GM13977 (cell line): Measurements from ENCODE around the gene INTS1.

Source experiments
- DNase-seq: peaks from one replicate; pipeline ENCODE4 v3.0.0; 2012; ENCODE audit warnings: low spot score
- in situ Hi-C: fragments of 300-500 bp; cut with MboI; formaldehyde crosslinking; loops from one replicate; pipeline ENCODE4 v1.12.0; 2022; ENCODE audit warnings: low sequenced_read_pairs, low pct_unique_long_range_greater_than_20kb, mixed read lengths, inconsistent platforms; ENCODE audit not compliant: unreplicated experiment
- TF ChIP-seq, protein P1 (sequence below): IDR thresholded peaks from 2 replicates; pipeline ENCODE4 v1.5.1; 2012; ENCODE audit warnings: mild to moderate bottlenecking, control low read depth; ENCODE audit not compliant: insufficient read depth; ENCODE audit errors: extremely low read depth, missing control alignments

The INTS1 gene

DNA sequence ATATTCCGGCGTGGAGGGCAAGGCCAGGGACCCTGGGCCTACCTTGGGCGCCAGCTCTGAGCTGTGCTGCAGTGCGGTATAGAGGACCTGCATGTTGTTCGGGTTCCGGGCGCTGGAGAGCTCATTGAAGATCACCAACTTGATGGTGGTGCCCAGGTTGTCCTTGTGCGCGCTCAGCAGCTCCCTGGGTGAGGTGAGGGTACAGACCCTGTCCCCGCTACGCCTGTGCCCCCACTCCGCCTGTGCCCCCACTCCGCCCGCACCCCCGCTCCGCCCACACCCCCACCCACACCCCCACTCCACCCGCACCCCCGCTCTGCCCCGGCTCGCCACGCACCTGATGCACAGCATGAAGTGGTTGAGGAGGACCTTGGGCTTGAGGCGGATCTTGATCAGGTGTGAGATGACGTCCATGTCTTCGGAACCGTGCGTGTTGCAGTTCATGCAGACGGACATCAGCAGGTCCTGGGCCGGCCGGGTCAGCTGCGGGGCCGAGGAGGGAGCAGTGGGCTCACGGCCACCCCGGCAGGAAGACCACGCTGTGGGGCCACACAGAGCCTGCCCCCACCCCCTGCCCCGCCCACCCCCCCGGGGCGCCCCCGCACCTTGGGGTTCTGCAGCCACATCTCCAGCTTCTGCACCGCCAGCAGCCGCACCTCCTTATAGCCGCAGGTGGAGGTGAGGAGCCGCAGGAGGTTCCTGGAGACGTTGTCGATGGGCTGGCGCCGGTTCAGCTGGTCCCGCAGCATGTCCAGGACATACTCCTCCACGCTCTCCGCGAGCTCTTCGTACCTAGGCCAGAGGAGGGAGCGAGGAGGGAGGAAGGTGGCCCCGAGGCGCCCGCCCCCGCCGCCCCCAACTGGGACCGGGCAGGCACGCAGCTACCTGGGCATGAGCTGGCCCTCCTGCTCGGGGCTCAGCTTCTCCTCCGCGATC, 5.6 kb downstream of the INTS1 start:
- TF ChIP-seq, protein P1, sequence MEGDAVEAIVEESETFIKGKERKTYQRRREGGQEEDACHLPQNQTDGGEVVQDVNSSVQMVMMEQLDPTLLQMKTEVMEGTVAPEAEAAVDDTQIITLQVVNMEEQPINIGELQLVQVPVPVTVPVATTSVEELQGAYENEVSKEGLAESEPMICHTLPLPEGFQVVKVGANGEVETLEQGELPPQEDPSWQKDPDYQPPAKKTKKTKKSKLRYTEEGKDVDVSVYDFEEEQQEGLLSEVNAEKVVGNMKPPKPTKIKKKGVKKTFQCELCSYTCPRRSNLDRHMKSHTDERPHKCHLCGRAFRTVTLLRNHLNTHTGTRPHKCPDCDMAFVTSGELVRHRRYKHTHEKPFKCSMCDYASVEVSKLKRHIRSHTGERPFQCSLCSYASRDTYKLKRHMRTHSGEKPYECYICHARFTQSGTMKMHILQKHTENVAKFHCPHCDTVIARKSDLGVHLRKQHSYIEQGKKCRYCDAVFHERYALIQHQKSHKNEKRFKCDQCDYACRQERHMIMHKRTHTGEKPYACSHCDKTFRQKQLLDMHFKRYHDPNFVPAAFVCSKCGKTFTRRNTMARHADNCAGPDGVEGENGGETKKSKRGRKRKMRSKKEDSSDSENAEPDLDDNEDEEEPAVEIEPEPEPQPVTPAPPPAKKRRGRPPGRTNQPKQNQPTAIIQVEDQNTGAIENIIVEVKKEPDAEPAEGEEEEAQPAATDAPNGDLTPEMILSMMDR = no peak
- in situ Hi-C loops = no loop called here
- DNase-seq = no peak

DNA sequence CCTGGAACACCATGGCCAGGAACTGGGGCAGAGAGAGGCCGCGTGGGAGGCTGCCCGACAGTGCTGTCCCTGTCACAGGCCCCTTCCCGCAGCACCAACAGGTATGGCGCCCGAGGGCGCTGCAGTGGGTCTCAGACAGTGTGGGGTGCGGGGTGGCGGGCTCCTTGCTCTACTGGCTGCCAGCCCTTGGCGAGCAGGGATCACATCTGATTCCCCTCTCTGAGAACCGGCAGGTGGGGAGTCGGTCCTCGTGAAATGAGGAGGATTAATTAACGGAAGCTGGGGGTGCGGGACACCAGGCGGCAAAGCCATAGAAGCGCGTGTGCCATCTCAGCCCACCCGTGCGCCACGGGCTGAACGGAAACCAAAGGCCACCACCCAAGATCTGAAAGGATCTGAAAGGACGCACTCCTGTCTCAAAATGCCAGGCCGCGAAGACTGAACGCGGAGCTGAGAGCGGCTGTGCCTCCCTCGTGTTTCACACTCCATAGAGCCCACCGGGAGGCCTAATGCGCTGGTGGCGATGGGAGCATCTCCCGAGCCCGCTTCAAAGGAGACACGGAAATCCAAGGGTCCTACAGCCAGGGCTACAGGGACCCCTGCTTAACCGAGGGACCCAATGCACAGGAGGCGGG, 6.8 kb downstream of the INTS1 start:
- in situ Hi-C loops = no loop called here
- DNase-seq = no peak
- TF ChIP-seq, protein P1 = no peak

DNA sequence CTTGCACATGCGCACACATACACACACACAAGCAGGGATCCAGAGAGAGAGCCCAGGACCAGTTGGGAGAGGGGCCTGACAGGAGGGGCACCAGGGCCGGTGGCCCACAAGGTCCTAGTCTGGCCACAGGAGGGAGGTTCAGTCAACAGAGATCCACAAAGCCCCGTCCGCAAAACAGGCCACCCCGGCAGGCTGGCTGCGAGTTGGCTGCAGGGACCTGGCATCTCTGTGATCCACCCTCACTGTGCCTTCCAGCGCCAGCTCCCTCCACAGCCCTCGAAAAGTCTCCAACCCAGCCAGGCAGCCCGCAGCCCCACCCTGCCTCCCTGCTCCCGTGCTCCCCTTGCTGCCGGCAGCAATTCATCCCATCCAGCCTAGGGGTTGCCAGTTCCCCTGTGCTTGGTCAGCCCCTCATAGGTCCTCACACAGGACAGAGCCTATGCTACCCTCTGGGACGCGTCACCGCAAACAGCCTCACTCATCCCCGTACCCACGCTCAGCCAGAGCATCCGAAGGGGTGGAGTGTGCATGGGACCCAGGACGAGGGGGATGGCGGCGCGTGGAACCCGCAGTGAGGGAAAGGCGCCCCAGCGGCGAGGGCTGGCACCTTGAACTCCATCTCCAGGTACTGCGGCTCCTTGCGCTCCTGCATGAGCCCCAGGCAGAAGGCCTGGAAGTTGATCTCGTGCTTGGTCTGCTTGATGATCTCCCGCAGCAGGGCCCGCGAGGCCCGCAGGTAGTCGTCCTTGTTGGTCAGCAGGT, 7.5 kb downstream of the INTS1 start:
- no peak for DNase-seq
- TF ChIP-seq, protein P1 = no peak
- in situ Hi-C loops = no loop called here

DNA sequence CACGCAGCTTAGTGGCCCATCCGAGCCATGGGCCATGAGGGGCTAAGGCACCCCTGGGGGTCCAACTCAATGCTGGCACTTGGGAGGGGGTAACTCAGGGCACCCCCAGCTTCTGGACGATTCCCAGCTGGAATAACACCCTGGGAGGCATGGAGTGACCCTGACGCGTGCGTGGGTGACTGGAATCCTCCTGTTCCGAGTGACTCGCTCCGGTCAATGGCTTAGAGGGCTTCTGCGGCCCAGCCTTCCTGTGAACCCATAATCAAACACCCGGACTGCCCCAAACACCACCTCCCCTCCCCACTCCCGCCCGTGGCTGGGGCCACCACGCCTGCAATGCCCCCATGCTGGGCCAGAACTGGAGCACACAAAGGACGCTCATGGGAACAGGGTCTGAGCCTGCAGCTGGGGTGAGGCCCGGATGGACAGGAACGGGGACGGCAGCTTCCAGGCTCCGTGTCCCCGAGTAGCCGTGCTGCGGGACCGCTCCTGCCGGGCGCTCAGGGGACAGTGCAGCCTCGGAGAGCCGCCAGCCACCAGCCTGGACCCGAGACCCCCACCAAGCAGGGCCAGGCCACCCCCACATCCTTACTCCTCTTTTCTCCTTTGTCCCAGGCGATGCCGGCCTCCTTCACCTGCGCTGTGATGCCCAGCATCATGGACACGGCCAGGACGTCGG, 8.5 kb downstream of the INTS1 start:
- in situ Hi-C loops = no loop called here
- TF ChIP-seq, protein P1 = no peak
- DNase-seq = no peak

DNA sequence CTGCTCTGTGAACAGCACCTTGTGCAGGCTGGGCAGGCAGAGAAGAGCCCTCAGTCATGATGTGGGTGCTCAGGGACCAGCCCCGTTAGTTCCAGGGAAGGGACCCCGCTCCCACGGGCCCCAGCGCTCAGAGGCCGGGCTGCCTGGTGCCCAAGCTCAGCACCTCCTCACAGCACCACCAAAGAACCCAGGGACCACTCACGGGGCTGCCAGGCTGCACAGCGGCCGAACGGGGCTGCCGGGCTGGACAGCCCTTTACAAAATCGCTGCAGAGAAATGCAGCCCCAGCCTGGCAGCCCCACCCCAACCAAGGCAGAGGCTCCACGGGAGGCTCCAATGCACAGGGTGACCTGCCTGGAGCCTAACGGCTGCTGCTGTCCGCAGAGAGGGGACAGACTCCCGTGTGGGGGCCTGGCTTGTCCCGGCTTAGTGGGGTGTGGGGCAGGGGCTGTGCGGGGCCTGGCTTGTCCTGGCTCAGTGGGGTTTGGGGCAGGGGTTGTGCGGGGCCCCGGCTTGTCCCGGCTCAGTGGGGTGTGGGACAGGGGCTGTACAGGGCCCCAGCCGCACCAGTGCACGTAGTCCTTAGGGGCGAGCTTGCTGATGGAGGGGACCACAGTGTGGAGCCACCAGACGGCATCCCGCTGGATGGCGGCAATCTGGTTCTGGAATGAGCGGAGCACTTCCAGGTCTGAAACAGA, 9.2 kb downstream of the INTS1 start:
- TF ChIP-seq, protein P1 = no peak
- in situ Hi-C loops = no loop called here
- DNase-seq = no peak
